ENCODE results near the gene CACNA1C. TPM values are rescaled to one million over a fixed set of nuclear protein-coding genes. Genes with fewer than 3 reads are reported as not detected.

CACNA1C gene
- total RNA-seq, 1 experiment from 2014 or later: 3.7 TPM

DNA sequence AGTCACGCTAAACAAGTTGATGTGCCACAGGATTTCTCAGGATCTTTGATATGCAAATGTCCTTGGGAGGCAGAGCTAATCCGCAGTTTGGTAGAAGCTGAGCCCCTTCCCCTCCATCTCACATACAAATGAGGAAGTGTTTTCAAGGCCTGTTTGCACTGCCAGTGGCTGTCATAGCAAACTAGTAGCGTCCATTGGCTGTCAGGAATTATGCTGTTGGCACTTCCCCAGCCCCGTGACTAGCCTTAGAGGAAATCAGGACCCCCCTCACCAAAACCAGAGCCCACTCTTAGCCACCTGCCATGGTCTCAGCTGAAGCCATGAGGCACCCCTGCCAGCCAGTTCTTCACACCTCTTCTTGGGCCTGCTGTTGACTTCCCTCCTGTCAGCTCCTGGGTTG lies 253.9 kb downstream of the CACNA1C start:
- H3K36me3 ChIP-seq (ENCODE audit: insufficient read depth, low read length, poor library complexity, severe bottlenecking): no peaks in the 10 kb centered on the region
- intact Hi-C loops (cut with micrococcal nuclease; ENCODE audit: unreplicated experiment): no loop called here
- no peak overlapping the region for H3K27ac ChIP-seq (ENCODE audit: low read depth, low read length, poor library complexity, severe bottlenecking)
- no peaks in the 10 kb centered on the region for H3K27me3 ChIP-seq (replicated peaks; ENCODE audit: insufficient read depth, low read depth, low read length, poor library complexity)
- POLR2A ChIA-PET (ENCODE audit: low non-redundant PET): no interaction called here
- H3K4me3 ChIP-seq (ENCODE audit: low read depth, low read length, poor library complexity, severe bottlenecking): no peak overlapping the region
- TF ChIP-seq, protein P1, sequence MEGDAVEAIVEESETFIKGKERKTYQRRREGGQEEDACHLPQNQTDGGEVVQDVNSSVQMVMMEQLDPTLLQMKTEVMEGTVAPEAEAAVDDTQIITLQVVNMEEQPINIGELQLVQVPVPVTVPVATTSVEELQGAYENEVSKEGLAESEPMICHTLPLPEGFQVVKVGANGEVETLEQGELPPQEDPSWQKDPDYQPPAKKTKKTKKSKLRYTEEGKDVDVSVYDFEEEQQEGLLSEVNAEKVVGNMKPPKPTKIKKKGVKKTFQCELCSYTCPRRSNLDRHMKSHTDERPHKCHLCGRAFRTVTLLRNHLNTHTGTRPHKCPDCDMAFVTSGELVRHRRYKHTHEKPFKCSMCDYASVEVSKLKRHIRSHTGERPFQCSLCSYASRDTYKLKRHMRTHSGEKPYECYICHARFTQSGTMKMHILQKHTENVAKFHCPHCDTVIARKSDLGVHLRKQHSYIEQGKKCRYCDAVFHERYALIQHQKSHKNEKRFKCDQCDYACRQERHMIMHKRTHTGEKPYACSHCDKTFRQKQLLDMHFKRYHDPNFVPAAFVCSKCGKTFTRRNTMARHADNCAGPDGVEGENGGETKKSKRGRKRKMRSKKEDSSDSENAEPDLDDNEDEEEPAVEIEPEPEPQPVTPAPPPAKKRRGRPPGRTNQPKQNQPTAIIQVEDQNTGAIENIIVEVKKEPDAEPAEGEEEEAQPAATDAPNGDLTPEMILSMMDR (conservative IDR thresholded peaks at IDR 0.05; ENCODE audit: low read depth, low read length): no peak
- no peak for TF ChIP-seq EZH2 (IDR thresholded peaks at IDR 0.05; ENCODE audit: borderline replicate concordance, low read depth, low read length, poor library complexity, severe bottlenecking)
- H3K9me3 ChIP-seq (ENCODE audit: low read depth, low read length, poor library complexity, severe bottlenecking): peaks cover 5% of the 10 kb centered on the region
- peaks cover 33% of the 10 kb centered on the region for H3K4me1 ChIP-seq (ENCODE audit: insufficient read depth, low read length, poor library complexity, severe bottlenecking)
- DNase-seq (ENCODE audit: low spot score): no peak
- BruUV-seq (replicated peaks): no TSS peak
- CTCF ChIA-PET: no interaction called here

DNA sequence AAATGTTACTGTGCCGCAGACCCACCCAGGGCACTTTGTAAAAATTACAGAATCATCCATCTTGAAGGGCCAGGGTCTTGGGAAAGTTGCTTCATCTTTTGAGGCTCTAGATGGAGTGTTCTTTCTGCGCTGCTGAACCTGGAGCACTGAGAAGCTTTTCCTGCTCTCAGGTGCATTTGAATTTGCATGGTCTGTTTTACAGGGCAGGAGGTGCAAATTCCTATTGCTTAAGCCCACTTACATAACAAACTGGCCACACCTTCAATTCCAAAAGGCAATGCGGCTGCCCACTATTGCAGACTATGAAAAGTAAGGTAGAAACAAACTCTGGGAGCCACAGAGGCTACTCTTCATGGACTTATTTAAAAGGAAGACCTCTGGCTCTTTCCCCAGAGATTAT lies 254.8 kb downstream of the CACNA1C start:
- H3K4me1 ChIP-seq (ENCODE audit: insufficient read depth, low read length, poor library complexity, severe bottlenecking): peaks cover 33% of the 10 kb centered on the region
- H3K27me3 ChIP-seq (replicated peaks; ENCODE audit: insufficient read depth, low read depth, low read length, poor library complexity): no peaks in the 10 kb centered on the region
- ChIA-PET POLR2A (ENCODE audit: low non-redundant PET) (no interaction called here), CTCF (no interaction called here)
- peaks cover 5% of the 10 kb centered on the region for H3K9me3 ChIP-seq (ENCODE audit: low read depth, low read length, poor library complexity, severe bottlenecking)
- BruUV-seq (replicated peaks): no TSS peak
- DNase-seq (ENCODE audit: low spot score): no peak
- TF ChIP-seq EZH2 (IDR thresholded peaks at IDR 0.05; ENCODE audit: borderline replicate concordance, low read depth, low read length, poor library complexity, severe bottlenecking): no peak
- TF ChIP-seq, protein P1 (conservative IDR thresholded peaks at IDR 0.05; ENCODE audit: low read depth, low read length): no peak
- no peak overlapping the region for H3K27ac ChIP-seq (ENCODE audit: low read depth, low read length, poor library complexity, severe bottlenecking)
- H3K4me3 ChIP-seq (ENCODE audit: low read depth, low read length, poor library complexity, severe bottlenecking): no peak overlapping the region
- intact Hi-C loops (cut with micrococcal nuclease; ENCODE audit: unreplicated experiment): no loop called here
- H3K36me3 ChIP-seq (ENCODE audit: insufficient read depth, low read length, poor library complexity, severe bottlenecking): no peaks in the 10 kb centered on the region

DNA sequence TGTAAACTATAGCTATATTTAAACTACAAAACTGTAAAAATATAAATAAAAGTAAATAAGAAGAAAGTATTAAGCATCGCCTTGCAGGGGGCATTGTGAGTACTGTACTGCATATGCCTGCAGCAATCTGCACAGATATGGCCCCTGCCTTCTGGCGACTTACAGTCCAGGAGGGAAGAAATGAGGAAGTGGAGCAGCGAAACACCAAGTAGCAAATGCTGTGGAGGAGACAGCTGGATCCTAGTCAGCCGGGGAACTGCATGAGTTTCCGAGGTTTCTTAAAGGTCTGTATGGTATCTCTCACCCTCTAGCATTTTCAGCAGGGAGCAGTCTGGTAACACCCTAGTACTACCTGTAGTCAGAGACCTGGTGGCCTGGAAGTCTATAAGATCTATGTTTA lies 256.9 kb downstream of the CACNA1C start:
- CTCF ChIA-PET: no interaction called here
- intact Hi-C loops (cut with micrococcal nuclease; ENCODE audit: unreplicated experiment): no loop called here
- H3K27ac ChIP-seq (ENCODE audit: low read depth, low read length, poor library complexity, severe bottlenecking): no peak overlapping the region

More for the DNA sequence above, 256.9 kb downstream of the CACNA1C start:
- H3K9me3 ChIP-seq (ENCODE audit: low read depth, low read length, poor library complexity, severe bottlenecking): peaks cover 5% of the 10 kb centered on the region
- no peak for DNase-seq (ENCODE audit: low spot score)
- POLR2A ChIA-PET (ENCODE audit: low non-redundant PET): interaction anchor here (0.8 kb wide), 1 partner anchor 81 kb away, joined by 6 read pairs; no protein-coding TSS in a partner anchor
- BruUV-seq (replicated peaks): no TSS peak
- H3K36me3 ChIP-seq (ENCODE audit: insufficient read depth, low read length, poor library complexity, severe bottlenecking): no peaks in the 10 kb centered on the region
- H3K4me3 ChIP-seq (ENCODE audit: low read depth, low read length, poor library complexity, severe bottlenecking): no peak overlapping the region
- H3K4me1 ChIP-seq (ENCODE audit: insufficient read depth, low read length, poor library complexity, severe bottlenecking): peaks cover 33% of the 10 kb centered on the region
- no peak for TF ChIP-seq EZH2 (IDR thresholded peaks at IDR 0.05; ENCODE audit: borderline replicate concordance, low read depth, low read length, poor library complexity, severe bottlenecking)
- TF ChIP-seq, protein P1 (conservative IDR thresholded peaks at IDR 0.05; ENCODE audit: low read depth, low read length): no peak
- H3K27me3 ChIP-seq (replicated peaks; ENCODE audit: insufficient read depth, low read depth, low read length, poor library complexity): no peaks in the 10 kb centered on the region

Measured in A673 (cell line).